ENCODE measurements around the gene TOB1. TPM values are rescaled to one million over a fixed set of nuclear protein-coding genes. Genes with fewer than 3 reads are reported as not detected.

TOB1 gene
- total and polyA plus RNA-seq, 4 donors = 22.6 to 38.0 (median 36.8) TPM

DNA sequence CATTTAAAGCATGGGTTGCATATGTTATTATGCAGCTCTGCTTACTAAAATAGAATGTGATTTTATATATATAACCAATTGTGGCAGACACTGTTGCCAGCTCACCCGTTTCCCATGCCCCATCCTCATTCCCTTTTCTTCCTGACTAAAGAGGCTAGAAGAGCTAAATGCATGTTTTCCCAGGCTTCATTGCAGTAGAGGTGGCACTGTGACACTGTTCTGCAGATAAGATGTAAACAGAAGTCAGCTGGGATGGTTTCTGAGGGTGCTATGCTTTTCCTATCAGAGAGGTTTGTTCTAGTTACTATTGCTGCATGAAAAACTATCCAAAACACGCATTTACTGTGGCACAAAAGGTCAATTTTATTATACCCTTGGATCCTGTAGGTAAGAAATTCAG is 5.7 kb upstream of the TOB1 start:
- H3K36me3 ChIP-seq (ENCODE audit: control insufficient read depth, insufficient read depth, low read length) = no peaks in the 10 kb centered on the region
- WGBS (ENCODE audit: insufficient coverage) = no CpG with 5 or more reads among the region's 2 CpGs

DNA sequence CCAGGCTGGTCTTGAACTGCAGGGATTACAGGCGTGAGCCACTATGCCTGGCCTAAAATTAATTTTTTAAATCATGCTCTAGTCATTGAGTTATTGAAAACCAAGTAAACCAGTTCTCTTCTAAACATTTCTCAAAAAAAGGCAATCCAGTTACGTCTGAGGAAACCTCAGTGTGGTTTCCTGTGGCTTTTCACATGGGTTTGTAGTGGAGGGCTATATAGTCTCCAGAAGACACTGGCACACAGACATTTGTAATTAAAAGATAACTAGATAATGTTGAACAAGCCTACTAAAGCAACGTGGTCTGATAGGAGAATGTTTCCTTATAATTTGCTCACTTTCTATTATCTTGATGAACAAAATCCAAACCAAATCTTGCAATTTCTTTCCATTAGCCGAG is 5.2 kb upstream of the TOB1 start:
- H3K9me3 ChIP-seq (ENCODE audit: control insufficient read depth, insufficient read depth, low read length) = no peaks in the 10 kb centered on the region
- H3K36me3 ChIP-seq (ENCODE audit: control insufficient read depth, insufficient read depth, low read length) = no peaks in the 10 kb centered on the region
- DNase-seq (ENCODE audit: low read depth in 4 of 6, low spot score in 6 of 6) = no peak
- no peaks in the 10 kb centered on the region for H3K27me3 ChIP-seq (ENCODE audit: control insufficient read depth, insufficient read depth, low read length)
- H3K27ac ChIP-seq (ENCODE audit: low read depth, low read length) = no peak overlapping the region
- no peak overlapping the region for H3K4me3 ChIP-seq (ENCODE audit: low read depth, low read length)
- H3K4me1 ChIP-seq (ENCODE audit: control insufficient read depth, insufficient read depth, low read length) = peaks cover 11% of the 10 kb centered on the region
- no CpG with 5 or more reads among the region's 4 CpGs for WGBS (ENCODE audit: insufficient coverage)

More for the DNA sequence above, 5.7 kb upstream of the TOB1 start:
- Histone ChIP-seq H3K9me3 (ENCODE audit: control insufficient read depth, insufficient read depth, low read length) (no peaks in the 10 kb centered on the region), H3K27ac (ENCODE audit: low read depth, low read length) (no peak overlapping the region), H3K4me1 (ENCODE audit: control insufficient read depth, insufficient read depth, low read length) (peaks cover 8% of the 10 kb centered on the region), H3K4me3 (ENCODE audit: low read depth, low read length) (no peak overlapping the region), H3K27me3 (ENCODE audit: control insufficient read depth, insufficient read depth, low read length) (no peaks in the 10 kb centered on the region)
- peak in 1 of 6 donors; percentile 15 for DNase-seq (ENCODE audit: low read depth in 4 of 6, low spot score in 6 of 6)

DNA sequence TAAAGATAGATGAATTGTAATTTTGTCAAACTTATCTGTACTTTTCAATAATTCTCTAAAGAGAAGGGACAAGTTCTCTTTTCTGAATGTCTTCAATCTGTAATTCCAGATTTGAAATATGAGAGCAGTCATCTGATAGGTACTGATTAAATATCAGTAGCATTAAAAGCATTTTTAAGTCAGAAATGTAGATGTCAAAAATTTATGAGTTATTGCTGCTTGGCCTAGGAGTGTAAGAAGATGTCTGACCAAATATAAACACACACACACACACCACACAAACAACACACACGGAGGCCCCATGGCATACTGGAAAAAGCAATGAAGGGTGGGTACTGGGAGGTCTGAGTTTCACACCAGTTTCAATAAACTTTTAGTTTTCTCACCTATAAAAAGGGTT is 2.4 kb upstream of the TOB1 start:
- Histone ChIP-seq H3K9me3 (ENCODE audit: control insufficient read depth, insufficient read depth, low read length) (no peaks in the 10 kb centered on the region), H3K27me3 (ENCODE audit: control insufficient read depth, insufficient read depth, low read length) (no peaks in the 10 kb centered on the region), H3K36me3 (ENCODE audit: control insufficient read depth, insufficient read depth, low read length) (no peaks in the 10 kb centered on the region), H3K4me1 (ENCODE audit: control insufficient read depth, insufficient read depth, low read length) (peaks cover 11% of the 10 kb centered on the region), H3K27ac (ENCODE audit: low read depth, low read length) (peak overlapping the region; percentile 100), H3K4me3 (ENCODE audit: low read depth, low read length) (peak overlapping the region; percentile 95)
- DNase-seq (ENCODE audit: low read depth in 4 of 6, low spot score in 6 of 6) = no peak
- no CpG with 5 or more reads among the region's 1 CpG for WGBS (ENCODE audit: insufficient coverage)

DNA sequence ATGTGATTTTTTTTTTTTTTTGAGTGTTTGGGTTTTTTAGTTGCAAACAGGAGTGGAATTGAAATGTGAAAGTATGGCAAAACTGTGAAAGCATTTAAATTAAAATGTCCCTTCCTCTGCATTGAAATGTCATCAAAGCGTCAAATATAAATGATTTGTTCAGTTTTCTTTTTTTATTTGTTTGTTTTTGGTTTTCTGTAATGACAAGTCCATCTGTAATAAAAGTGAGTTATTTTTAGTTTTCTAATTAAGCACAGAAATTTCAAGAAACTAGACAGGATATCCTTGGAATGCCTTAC is 1.9 kb upstream of the TOB1 start:
- no CpG with 5 or more reads among the region's 1 CpG for WGBS (ENCODE audit: insufficient coverage)
- Histone ChIP-seq H3K4me3 (ENCODE audit: low read depth, low read length) (peak overlapping the region; percentile 95), H3K4me1 (ENCODE audit: control insufficient read depth, insufficient read depth, low read length) (peaks cover 15% of the 10 kb centered on the region)

DNA sequence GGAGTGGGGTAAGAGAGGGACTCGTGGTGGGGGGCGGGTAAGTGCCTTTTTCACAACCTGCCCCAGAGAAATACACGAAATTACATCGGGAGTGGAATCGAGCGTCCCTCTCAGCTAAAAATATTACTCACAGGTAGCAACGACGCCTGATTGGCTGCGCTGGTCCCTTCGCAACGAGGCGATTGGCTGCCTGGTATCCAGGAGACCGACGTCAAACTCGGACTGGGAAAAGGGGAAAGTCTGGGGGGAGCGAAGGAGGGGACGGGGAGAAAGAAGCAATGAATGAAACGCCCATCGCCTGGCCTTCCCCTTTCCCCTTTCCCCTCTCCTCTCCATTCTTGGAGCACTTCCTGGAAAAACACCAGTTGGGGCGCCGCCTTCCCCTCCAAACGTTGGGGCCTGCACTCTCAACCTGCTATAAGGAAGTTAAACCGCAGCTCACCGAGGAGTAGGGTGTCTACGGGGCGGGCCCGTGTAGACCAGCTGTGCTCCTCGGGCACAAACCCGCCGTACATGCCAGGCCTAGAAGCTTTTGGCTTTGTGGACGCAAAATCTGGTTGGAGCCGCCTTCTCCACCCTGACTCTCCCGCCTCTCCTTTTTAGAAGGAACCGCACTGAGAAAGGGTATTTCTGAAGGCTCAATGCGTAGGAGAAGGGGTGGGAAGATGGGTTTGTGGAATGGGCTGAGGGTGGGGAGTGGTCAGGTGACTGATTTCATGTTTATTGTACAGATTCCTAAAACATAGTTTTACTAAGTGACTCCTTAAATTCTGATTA is 1.4 kb upstream of the TOB1 start:
- Histone ChIP-seq H3K36me3 (ENCODE audit: control insufficient read depth, insufficient read depth, low read length) (peaks cover 6% of the 10 kb centered on the region), H3K27me3 (ENCODE audit: control insufficient read depth, insufficient read depth, low read length) (no peaks in the 10 kb centered on the region), H3K4me3 (ENCODE audit: low read depth, low read length) (peak overlapping the region; percentile 95), H3K27ac (ENCODE audit: low read depth, low read length) (peak overlapping the region; percentile 100), H3K9me3 (ENCODE audit: control insufficient read depth, insufficient read depth, low read length) (no peaks in the 10 kb centered on the region), H3K4me1 (ENCODE audit: control insufficient read depth, insufficient read depth, low read length) (peaks cover 17% of the 10 kb centered on the region)
- peak; percentile 95 to 100 (median 98) for DNase-seq (ENCODE audit: low read depth in 4 of 6, low spot score in 6 of 6)
- 0% methylated on average over 13 of the region's 35 CpGs for WGBS (ENCODE audit: insufficient coverage)

More for the DNA sequence above, 1.9 kb upstream of the TOB1 start:
- H3K27ac ChIP-seq (ENCODE audit: low read depth, low read length) = peak overlapping the region; percentile 100
- H3K9me3 ChIP-seq (ENCODE audit: control insufficient read depth, insufficient read depth, low read length) = no peaks in the 10 kb centered on the region
- H3K27me3 ChIP-seq (ENCODE audit: control insufficient read depth, insufficient read depth, low read length) = no peaks in the 10 kb centered on the region
- no peak for DNase-seq (ENCODE audit: low read depth in 4 of 6, low spot score in 6 of 6)
- peaks cover 4% of the 10 kb centered on the region for H3K36me3 ChIP-seq (ENCODE audit: control insufficient read depth, insufficient read depth, low read length)

DNA sequence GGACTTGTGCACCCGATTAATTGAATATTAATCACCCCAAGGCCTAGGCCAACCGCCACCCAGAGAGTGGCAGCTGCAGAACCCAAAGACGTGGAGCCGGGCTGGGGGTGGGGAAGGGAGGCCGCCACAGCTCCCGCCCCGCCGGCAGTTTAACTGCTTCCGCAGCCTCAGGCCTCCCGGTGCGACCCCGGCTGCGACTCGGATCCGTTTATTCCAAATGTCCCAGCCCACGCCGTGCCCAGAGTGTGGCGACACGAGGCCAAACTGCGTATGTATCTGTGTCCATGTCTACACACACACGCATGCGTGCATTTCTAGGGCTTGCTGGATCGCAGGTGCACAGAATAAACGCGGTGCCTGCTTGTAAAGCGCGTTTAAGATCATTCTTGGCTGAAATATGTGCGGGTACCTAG is 802 bp upstream of the TOB1 start:
- Histone ChIP-seq H3K27ac (ENCODE audit: low read depth, low read length) (peak overlapping the region; percentile 100), H3K9me3 (ENCODE audit: control insufficient read depth, insufficient read depth, low read length) (no peaks in the 10 kb centered on the region), H3K27me3 (ENCODE audit: control insufficient read depth, insufficient read depth, low read length) (no peaks in the 10 kb centered on the region), H3K4me1 (ENCODE audit: control insufficient read depth, insufficient read depth, low read length) (peaks cover 17% of the 10 kb centered on the region), H3K4me3 (ENCODE audit: low read depth, low read length) (peak overlapping the region; percentile 95), H3K36me3 (ENCODE audit: control insufficient read depth, insufficient read depth, low read length) (peaks cover 6% of the 10 kb centered on the region)
- DNase-seq (ENCODE audit: low read depth in 4 of 6, low spot score in 6 of 6) = no peak
- under 1% methylated on average over 21 of the region's 28 CpGs for WGBS (ENCODE audit: insufficient coverage)

DNA sequence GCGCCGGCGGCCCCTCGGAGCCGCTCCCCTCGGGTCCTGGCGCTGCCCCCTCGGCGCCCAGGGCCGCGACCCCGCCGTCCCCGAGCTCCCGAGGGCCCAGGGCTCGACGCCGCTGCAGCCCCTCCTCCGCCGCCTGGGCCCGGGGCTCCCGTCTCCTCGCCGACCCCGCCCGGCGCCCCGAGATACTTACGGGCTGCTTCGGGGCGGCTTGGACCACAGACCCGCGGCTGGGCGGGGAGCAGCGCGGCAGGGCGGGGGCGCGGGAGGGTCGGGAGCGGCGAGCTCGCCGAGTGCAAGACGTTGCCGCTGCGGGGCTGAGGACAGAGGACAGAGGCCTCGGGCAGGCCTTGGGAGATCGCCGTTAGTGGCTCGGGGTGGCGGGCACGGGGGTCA is 290 bp downstream of the TOB1 start:
- WGBS (ENCODE audit: insufficient coverage) = under 1% methylated on average over 53 of the region's 53 CpGs
- Histone ChIP-seq H3K9me3 (ENCODE audit: control insufficient read depth, insufficient read depth, low read length) (no peaks in the 10 kb centered on the region), H3K4me3 (ENCODE audit: low read depth, low read length) (peak overlapping the region; percentile 90), H3K36me3 (ENCODE audit: control insufficient read depth, insufficient read depth, low read length) (peaks cover 6% of the 10 kb centered on the region), H3K27ac (ENCODE audit: low read depth, low read length) (peak overlapping the region; percentile 95), H3K4me1 (ENCODE audit: control insufficient read depth, insufficient read depth, low read length) (peaks cover 17% of the 10 kb centered on the region), H3K27me3 (ENCODE audit: control insufficient read depth, insufficient read depth, low read length) (no peaks in the 10 kb centered on the region)
- no peak for DNase-seq (ENCODE audit: low read depth in 4 of 6, low spot score in 6 of 6)

DNA sequence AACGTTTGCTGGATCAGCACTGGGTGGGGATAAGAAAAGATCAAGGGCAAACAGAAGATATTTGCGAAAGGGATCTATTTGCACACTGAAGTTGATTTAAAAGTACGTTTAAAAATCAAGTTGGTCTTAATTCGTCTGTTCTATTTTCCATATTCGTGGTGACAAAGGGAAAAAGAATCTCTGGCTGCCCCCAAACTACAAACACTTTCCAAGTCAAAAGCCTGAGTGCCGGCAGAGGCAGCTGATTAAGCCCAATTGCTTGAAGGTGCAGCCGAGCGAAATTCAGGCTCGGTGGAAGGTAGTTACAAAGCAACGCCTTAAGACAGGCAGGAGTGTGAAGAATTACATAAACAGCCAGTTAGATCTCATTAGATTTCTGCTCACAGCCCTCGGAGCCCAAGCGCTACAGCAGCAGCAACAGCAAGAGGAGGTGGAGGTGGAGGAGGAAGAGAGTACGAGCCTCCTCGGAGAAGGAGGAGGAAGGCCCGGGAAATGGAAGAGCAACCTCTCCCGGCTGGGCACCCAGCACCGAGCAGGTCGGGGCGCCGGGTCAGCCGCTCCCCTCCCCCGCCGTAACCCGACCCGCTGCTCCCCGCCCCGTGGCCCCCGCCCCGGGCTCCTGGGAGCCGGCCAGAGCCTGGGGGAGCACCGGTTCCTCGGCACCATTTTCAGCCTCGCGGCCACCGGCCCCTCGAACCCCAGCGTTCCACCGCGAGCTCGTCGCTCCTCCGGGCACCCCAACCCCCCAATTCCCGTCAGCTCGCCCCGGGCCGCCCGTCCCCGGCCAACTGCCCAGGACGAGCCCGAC is 890 bp downstream of the TOB1 start:
- peaks cover 6% of the 10 kb centered on the region for H3K36me3 ChIP-seq (ENCODE audit: control insufficient read depth, insufficient read depth, low read length)
- H3K4me1 ChIP-seq (ENCODE audit: control insufficient read depth, insufficient read depth, low read length) = peaks cover 22% of the 10 kb centered on the region
- WGBS (ENCODE audit: insufficient coverage) = under 1% methylated on average over 43 of the region's 50 CpGs

DNA sequence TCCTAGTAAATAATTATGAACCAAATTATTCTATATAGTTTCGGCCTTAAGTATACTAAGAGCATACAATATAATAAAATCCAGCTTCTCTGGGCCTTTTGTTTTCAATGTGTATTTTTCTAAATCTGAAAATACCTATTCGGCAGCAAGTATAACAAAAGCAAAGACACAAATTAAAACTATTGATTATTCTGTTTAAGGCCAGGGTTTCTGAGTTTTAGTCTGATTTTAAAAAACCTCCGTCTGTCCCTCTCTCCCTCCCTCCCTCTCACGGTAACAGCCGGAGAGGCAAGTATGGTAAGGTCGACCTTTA is 1.5 kb downstream of the TOB1 start:
- WGBS (ENCODE audit: insufficient coverage) = 0% methylated on average over 1 of the region's 6 CpGs
- H3K4me3 ChIP-seq (ENCODE audit: low read depth, low read length) = peak overlapping the region; percentile 90

More for the DNA sequence above, 890 bp downstream of the TOB1 start:
- H3K4me3 ChIP-seq (ENCODE audit: low read depth, low read length) = peak overlapping the region; percentile 90
- H3K27ac ChIP-seq (ENCODE audit: low read depth, low read length) = peak overlapping the region; percentile 95
- H3K27me3 ChIP-seq (ENCODE audit: control insufficient read depth, insufficient read depth, low read length) = no peaks in the 10 kb centered on the region
- peak in 4 of 6 donors; percentile 49 to 94 (median 78) for DNase-seq (ENCODE audit: low read depth in 4 of 6, low spot score in 6 of 6)
- H3K9me3 ChIP-seq (ENCODE audit: control insufficient read depth, insufficient read depth, low read length) = no peaks in the 10 kb centered on the region

DNA sequence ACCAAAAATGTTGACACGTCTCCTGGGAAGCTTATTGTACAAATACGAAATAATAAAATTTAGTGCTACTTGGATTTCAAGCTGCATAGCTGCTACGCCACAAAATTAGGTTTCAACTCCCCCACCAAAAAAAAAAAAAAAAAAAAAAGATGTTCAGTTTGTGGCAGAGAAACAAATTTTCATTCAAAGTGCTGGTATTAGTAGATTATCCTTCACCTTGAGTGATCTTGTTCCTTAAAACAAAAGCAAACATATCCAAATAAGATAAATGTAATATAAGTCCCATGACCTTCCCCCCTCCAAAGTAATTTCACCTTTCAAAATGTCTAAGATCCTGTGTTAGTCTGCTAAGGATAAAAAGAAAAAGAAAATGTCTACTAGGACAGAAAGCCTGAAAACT is 2.2 kb downstream of the TOB1 start:
- peak overlapping the region; percentile 90 for H3K4me3 ChIP-seq (ENCODE audit: low read depth, low read length)
- H3K9me3 ChIP-seq (ENCODE audit: control insufficient read depth, insufficient read depth, low read length) = no peaks in the 10 kb centered on the region
- H3K36me3 ChIP-seq (ENCODE audit: control insufficient read depth, insufficient read depth, low read length) = peaks cover 6% of the 10 kb centered on the region
- H3K4me1 ChIP-seq (ENCODE audit: control insufficient read depth, insufficient read depth, low read length) = peaks cover 24% of the 10 kb centered on the region
- H3K27me3 ChIP-seq (ENCODE audit: control insufficient read depth, insufficient read depth, low read length) = no peaks in the 10 kb centered on the region
- peak overlapping the region; percentile 71 for H3K27ac ChIP-seq (ENCODE audit: low read depth, low read length)
- no peak for DNase-seq (ENCODE audit: low read depth in 4 of 6, low spot score in 6 of 6)
- no CpG with 5 or more reads among the region's 3 CpGs for WGBS (ENCODE audit: insufficient coverage)

More for the DNA sequence above, 1.5 kb downstream of the TOB1 start:
- peaks cover 6% of the 10 kb centered on the region for H3K36me3 ChIP-seq (ENCODE audit: control insufficient read depth, insufficient read depth, low read length)
- H3K4me1 ChIP-seq (ENCODE audit: control insufficient read depth, insufficient read depth, low read length) = peaks cover 24% of the 10 kb centered on the region
- no peaks in the 10 kb centered on the region for H3K9me3 ChIP-seq (ENCODE audit: control insufficient read depth, insufficient read depth, low read length)
- H3K27me3 ChIP-seq (ENCODE audit: control insufficient read depth, insufficient read depth, low read length) = no peaks in the 10 kb centered on the region
- DNase-seq (ENCODE audit: low read depth in 4 of 6, low spot score in 6 of 6) = no peak
- H3K27ac ChIP-seq (ENCODE audit: low read depth, low read length) = peak overlapping the region; percentile 95

Data from spinal cord (tissue), 10 donors.